Activated T-cell treated with anti-CD3 and anti-CD28 coated beads for 48 hours (primary cell): ENCODE results near the gene LRRC52.

Source experiments
- DNase-seq: peaks from one replicate; pipeline ENCODE4 v3.0.0-alpha.2; 2020; ENCODE audit warnings: low read depth

LRRC52 gene

DNA sequence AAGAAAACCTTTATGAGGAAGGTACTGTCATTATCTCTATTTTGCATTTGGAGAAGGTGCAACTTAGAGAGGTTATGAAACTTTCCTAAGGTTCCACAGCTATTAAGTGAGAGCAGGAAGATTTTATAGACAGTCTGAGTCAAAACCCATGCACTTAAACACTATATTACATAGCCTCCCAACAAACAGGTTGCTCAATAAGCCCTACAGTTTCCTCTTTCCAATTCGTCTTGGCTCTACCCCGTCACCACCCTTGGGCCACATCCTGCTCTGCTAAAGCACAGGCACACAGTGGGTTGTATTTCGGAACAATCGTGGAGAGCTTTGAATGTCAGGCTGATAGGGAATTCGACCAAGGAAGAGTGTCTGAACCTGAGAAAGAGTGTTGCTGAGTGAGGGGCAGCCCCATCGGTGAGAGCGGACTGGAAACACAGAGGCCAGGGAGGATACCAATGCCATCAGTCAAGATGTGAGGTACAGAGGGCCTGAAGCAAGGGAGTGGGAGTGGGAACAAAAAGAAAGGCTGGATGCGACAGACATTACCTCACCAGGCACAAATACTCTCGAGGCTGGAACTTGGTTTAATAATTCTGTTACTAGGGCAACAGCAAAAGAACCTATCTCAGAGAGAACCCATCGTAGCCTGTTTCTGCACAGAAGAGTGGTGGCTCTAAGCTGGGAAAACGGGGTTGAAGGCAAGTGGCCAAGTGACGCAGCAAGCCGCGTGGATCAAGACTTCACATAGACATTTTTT is 6.3 kb upstream of the LRRC52 start:
- DNase-seq: no peak

DNA sequence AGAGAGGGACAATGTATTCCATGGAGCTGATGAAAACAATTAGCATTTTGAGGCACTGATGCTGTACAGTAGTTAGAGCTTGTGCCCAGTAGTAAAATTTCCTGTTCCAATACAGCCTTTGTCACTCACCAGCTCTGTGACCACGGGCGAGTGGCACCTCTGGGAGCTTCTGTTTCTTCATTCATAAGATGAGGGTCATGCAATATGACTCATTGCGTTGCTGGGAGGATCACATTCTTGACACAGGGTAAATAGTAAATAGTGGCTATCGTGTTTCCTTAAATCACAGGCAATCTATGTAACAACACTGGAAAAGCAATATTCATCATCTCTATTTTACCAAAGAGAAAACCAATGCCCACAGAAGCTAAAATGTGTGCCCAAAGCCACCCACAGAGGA is 4.5 kb upstream of the LRRC52 start:
- DNase-seq: no peak

DNA sequence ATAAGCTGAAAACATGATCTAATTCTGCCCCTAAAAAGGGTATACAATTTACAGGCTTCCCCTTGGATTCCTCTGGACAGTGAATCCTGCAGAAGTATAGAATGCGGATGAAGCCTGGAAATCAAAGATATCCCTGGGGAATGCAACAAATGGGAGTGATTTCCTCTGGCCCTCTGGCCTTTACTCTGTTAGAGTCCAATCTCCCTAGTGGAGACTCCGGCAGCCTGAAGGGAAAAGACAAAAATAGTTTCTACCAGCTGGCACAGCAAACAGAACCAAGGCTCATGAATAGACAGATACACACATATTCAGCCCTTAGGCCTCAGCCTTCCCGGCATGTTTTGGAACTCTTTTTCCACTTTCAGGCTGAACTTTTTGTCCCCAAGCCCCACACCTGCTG is 3.9 kb upstream of the LRRC52 start:
- no peak for DNase-seq

- no peak for DNase-seq
These were observed 1.7 kb upstream of the LRRC52 start for GRCh38 chr1:165542015-165542631.

GRCh38 chr1:165542647-165543046 is 1.2 kb upstream of the LRRC52 start:
- no peak for DNase-seq

- no peak for DNase-seq
These were observed 1.2 kb downstream of the LRRC52 start for GRCh38 chr1:165544996-165545395.

DNA sequence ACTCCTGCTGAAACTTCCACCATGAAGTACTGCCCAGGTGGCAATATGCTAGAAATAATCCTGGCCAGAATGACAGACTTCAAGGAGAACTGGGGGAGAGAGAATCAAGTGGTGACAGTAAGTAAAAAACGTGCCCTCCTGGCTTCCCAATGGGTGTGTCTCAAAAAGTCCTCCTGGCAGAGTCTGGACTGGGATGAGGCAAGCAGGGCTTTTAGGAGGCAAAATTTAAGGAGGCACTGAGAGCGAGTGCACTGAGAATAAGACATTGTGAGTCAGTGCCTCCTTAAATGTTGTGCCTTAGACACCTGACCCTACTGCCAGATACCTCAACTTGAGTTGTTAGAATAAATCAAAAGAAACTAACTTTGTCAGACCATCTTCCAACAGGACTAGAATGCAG is 2.2 kb downstream of the LRRC52 start:
- no peak for DNase-seq

GRCh38 chr1:165549973-165550372 is 6.2 kb downstream of the LRRC52 start:
- no peak for DNase-seq

GRCh38 chr1:165551469-165551868 is 7.7 kb downstream of the LRRC52 start:
- DNase-seq: no peak

DNA sequence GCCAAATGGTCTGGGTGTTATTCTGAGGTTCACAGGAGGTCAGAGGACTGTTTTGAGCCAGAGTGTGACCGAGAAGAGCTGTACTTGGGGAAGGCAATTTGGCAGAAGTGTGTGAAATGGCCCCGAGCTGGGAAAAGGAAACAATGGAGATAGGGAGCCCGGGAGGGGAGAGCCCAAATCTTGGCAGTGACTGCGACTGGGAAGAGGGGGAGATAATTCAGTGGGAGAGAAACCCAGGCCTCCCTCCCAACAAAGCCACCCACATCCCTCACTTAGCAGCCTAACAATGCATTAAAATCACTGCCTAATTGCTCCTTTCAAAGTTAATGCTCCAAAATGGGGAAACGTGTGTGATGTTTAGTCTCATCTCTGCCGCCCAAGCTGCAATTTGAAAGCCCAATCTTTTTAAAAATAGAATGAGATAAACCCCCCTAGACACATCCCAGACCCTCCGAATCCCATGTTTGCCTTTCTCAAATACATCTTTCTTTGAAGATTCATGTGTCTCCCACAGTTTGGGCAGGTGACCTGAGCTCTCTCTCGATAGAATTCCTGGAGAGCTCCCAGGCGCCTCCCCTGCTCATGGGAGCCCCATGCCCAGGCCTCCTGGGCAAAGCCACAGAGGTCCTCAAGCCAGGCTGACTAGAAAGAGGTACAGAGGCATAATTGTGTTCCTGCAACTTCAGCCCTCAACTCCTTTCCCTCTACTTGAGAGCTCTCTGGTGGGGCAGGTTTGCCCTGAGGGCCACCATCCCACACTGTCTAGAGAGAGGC is 17.3 kb downstream of the LRRC52 start:
- DNase-seq: no peak

GRCh38 chr1:165562571-165562970 is 18.8 kb downstream of the LRRC52 start:
- DNase-seq: no peak

DNA sequence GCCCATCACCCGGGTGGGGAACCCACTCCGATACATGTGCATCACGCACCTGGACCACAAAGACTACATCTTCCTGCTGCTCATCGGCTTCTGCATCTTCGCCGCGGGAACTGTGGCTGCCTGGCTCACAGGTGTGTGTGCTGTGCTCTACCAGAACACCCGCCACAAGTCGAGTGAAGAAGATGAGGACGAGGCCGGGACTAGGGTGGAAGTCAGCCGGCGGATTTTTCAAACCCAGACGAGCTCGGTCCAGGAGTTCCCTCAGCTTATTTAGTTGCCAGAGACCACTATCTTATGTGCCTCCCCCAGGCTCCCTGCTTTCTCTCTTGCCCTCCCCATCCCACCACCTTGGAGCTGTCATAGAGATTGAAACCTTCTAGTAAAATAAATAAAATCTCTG is 19.8 kb downstream of the LRRC52 start:
- DNase-seq: no peak

DNA sequence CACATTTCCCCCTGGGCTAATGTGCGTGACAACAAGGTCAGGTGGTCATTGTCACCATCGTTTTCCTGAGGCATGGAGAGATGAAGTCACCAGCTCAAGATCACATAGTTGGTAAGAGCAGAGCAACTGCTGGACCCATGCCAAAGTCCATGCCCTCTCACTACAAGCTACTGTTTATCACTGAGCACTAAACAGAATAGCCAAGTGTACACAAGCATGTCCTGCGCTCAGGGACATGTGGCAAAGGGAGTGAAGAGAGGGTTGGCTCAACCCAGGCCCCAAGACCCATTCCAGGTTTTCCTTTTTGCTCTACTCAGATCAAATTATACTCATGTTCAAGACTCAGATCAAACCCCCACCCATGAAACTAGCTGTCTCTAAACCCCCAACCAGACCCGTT is 20.8 kb downstream of the LRRC52 start:
- no peak for DNase-seq

- no peak for DNase-seq
These were observed 22.1 kb downstream of the LRRC52 start for GRCh38 chr1:165565751-165566490.

DNA sequence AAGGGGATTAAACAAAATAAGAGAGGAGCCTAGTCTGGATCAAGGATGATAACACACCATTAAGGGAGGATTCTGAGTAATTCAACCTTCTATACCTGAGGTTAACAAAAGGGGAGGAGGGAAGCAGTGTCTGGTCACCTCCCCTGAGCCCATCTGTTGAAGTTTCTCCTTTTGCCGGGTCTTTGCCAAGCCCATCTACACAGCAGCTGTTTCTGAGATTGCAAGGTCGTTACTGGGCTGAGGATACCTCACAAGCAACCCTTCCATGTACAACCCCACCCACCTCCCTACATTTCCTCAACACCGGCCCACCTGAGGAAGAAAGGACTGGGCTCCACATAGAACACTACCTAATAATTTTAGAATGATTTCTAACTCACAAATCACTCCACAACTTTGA is 26.3 kb downstream of the LRRC52 start:
- DNase-seq: no peak

GRCh38 chr1:165573787-165574186 is 30.0 kb downstream of the LRRC52 start:
- no peak for DNase-seq

DNA sequence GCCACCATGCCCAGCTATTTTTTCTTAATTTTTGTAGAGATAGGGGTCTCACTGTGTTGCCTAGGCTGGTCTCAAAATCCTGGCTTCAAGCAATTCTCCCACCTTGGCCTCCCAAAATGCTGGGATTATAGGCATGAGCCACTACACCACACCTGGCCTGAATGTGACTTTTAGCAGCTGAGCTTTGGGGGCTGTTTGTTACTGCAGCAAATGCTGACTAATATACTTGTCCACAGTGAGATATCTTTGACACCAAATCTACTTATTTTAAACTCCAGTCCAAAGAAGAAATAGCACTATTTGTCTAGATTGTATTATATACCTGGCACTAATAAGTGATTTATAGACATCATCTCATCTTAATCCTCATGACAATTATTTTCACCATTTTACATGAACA is 30.5 kb downstream of the LRRC52 start:
- no peak for DNase-seq

- no peak for DNase-seq
These were observed 31.8 kb downstream of the LRRC52 start for GRCh38 chr1:165575468-165576099.

DNA sequence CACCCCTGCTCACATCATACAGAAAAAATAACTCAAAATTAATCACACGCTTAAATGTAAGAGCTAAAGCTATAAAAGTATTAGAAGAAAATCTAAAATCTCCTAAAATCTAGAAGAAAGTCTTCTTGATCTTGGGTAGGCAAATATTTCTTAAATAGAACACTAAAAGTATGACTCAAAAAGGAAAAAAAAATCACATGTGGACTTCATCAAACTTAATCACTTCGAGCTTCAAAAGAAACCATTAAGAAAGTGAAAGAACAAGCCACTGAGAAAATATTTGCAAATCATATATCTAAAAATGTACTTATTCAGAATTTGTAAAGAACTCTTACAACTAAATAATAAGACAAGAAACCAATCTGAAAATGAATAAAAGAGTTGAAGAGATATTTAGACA is 32.7 kb downstream of the LRRC52 start:
- DNase-seq: no peak

GRCh38 chr1:165577707-165578106 is 33.9 kb downstream of the LRRC52 start:
- no peak for DNase-seq

- DNase-seq: no peak
These were observed 37.4 kb downstream of the LRRC52 start for GRCh38 chr1:165580931-165581871.
